ENCODE data around the gene APBA2.
"Not testable (repeated sequence)": the region's sequence is repeated elsewhere in the genome, so short reads cannot be mapped to it uniquely, and the experiment has no call there.

The APBA2 gene

DNA sequence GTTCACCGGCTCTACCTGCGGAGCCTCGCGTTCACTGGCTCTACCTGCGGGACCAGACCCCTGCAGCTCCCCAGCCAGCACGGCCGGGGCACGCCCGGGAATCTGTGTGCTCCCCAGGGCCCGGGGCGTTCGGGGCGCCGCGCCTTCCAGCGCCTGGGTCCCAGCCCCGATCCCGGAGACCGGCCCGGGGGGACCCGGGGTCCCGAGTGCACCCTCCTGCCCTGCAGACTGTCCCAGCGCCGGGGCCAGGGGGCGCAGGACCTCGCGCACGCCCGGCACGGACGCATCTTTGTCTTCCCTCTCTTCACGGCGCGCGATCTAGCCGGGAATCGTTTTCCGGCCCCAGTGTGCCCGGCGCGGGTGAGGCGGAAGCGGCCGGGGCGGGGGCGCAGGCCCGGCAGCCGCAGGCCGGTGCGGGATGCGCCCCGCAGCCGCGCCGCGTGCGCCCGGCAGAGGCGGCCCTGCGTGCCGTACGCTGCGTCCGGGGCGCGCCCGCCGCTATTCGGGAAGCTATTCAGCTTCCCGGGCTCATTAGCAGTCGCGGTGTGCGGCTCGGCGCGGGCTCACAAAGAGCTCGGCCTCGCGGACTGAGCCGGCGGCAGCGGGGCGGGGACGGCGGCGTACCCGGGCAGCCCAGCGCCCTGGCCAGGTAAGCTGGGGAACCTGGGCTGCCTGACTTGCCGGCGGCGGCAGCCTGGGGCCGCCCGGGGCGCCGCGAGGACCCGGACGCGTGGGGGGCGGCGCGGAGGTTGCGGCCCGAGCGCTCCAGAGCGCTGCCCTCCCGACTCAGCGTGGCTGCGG, at the start of gene APBA2:
TSS of gene APBA2 (plus strand) at position 345 of the 801 bp plus-strand sequence. CDS start 167,911 bp downstream, outside the sequence.
- peak; percentile 57 for DNase-seq

GRCh38 chr15:28840285-28840684, 45.5 kb upstream of the APBA2 start:
- DNase-seq = not testable (repeated sequence)

DNA sequence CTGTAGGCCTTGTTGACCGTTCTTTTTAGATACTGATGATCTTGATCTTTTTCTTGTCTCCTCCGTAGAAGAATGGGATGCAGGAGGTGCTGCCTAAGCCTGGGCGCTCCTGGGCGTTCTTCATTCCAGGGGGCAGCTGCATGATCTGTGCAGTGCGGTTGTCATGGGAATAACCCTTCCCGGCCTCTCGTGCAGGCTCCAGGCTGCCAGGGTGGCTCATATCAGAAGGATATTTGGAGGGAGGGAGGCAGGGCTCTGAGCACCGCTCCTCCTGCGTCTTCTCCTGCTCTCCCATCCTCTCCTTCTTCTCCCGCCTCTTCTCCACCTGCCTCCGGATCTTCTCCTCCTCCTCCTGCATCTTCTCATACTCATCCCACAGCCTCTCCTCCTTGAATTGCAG, 43.6 kb upstream of the APBA2 start:
- DNase-seq = not testable (repeated sequence)

DNA sequence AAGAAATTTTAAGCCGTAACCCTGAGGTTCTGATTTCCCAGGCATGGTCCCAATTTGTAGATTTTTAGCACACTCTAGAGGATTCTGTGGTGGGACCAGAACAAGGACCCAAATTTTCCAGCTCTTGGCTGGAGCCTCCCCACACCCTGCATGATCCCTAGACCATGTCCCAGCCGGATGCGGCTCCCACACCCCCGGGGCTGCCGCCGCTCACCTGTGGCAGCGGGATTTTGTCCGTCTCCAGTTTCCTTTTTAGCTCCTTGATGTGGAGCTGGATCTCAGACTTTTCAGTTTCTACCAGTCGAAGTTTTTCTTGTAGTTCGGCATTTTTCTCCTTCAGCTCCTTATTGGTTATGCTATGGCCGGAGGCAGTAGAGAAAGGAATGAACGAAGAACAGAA, 42.3 kb upstream of the APBA2 start:
- not testable (repeated sequence) for DNase-seq

GRCh38 chr15:28844147-28844546, 41.6 kb upstream of the APBA2 start:
- not testable (repeated sequence) for DNase-seq

- DNase-seq = not testable (repeated sequence)
These were observed 38.5 kb upstream of the APBA2 start for GRCh38 chr15:28847247-28847646.

- not testable (repeated sequence) for DNase-seq
These were observed 37.8 kb upstream of the APBA2 start for GRCh38 chr15:28847959-28848358.

DNA sequence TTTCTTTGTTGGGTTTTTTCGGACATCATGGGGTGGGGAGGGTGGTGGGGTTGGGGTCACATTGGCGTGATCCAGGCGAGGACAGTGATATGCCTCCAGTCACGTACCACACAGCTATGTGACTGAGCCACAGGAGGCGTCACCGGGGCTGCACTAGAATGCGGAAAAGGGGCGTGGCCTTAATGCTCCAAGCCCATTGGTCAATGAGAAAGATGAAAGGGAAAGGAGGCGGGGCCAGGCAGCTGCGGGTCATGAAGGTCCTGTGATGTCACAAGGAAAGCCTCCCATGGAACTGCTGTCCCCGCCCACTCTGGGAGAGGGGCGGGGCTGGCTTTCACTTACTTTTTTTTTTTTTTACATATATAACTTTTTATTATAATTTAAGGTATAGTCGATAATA, 37.3 kb upstream of the APBA2 start, which contains the start of gene GOLGA6L7:
TSS of gene GOLGA6L7 (minus strand) at position 124 of the 400 bp plus-strand sequence. CDS start at position 29, 95 bp downstream.
- DNase-seq = not testable (repeated sequence)

DNA sequence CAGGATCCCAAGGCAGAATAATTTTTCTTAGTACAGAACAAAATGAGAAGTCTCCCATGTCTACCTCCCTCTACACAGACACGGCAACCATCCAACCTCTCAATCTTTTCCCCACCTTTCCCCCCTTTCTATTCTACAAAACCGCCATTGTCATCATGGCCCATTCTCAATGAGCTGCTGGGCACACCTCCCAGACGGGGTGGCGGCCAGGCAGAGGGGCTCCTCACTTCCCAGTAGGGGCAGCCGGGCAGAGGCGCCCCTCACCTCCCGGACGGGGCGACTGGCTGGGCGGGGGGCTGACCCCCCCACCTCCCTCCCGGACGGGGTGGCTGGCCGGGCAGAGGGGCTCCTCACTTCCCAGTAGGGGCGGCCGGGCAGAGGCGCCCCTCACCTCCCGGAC, 36.5 kb upstream of the APBA2 start:
- DNase-seq = not testable (repeated sequence)

DNA sequence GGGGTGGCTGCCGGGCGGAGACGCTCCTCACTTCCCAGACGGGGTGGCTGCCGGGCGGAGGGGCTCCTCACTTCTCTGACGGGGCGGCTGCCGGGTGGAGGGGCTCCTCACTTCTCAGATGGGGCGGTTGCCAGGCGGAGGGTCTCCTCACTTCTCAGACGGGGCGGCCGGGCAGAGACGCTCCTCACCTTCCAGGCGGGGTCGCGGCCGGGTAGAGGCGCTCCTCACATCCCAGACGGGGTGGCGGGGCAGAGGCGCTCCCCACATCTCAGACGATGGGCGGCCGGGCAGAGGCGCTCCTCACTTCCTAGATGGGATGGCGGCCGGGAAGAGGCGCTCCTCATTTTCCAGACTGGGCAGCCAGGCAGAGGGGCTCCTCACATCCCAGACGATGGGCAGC, 36.0 kb upstream of the APBA2 start:
- DNase-seq = not testable (repeated sequence)

DNA sequence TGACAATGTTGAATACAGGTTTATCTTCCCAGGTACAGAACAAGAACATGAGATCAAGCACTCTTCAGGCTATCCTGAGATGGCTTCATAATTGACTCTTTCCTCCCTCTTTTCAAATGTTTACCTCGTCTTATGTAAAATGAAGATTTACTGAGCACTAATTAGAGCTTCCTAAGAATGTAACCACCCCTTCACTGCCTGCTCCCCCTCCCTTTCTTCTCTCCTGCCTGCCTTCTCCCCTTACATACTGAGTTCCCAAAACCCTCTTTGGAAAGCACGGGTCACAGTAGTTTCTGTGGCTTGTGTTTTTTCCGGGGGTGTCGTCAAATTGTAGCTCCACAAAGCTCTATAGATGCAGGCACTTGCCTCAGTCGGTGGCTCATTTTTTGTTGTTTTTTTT, 32.1 kb upstream of the APBA2 start:
- DNase-seq = not testable (repeated sequence)

GRCh38 chr15:28854578-28854977, 31.2 kb upstream of the APBA2 start:
- not testable (repeated sequence) for DNase-seq

DNA sequence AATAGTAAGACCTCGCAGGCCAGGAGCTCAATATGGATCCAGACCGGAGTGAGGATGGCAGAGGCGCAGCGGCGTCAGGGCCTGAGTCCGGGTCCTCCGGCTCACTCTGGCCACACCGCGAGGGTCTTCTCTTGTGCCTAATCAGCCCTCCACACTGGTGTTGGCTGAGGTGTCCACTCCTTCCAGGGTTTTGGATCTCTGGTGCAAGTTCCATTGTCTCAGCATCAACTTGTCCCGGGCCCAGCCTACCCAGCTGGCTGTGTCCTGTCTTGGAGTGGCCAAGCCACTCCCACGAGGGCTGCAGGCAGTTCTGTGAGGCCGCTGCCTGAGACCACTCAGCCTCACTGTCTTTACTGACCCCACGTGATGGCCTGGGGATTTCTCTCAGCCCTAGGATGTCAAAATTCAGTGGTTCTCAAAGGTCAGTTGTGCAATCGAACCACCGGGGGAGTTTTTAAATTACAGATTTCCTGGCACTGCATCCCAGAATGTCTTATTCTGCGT, 24.7 kb upstream of the APBA2 start:
- DNase-seq = peak; percentile 31

DNA sequence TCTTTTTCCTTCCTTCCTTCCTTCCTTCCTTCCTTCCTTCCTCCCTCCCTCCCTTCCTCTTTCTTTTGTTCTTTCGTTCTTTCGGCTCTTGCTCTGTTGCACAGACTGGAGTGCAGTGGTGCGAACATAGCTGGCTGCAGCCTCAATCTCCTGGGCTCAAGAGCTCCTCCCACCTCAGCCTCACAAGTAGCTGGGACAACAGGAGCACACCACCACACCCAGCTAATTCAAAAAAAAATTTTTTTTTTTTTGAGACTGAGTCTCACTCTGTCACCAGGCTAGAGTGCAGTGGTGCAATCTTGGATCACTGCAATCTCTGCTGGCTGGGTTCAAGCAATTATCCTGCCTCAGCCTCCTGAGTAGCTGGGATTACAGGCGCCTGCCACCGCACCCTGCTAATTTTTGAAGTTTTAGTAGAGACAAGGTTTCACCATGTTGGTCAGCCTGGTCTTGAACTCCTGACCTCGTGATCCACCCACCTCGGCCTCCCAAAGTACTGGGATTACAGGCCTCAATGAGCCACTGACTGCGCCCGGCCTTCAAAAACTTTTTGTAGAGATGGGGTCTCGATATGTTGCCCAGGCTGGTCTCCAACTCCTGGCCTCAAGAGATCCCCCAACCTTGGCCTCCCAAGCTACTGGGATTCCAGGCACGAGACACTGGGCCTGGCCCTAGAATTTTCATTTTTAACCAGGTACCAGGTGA, 24.0 kb upstream of the APBA2 start:
- not testable (repeated sequence) for DNase-seq

GRCh38 chr15:28868744-28869345, 16.9 kb upstream of the APBA2 start:
- DNase-seq = no peak

GRCh38 chr15:28871168-28871567, 14.6 kb upstream of the APBA2 start:
- DNase-seq = no peak

- no peak for DNase-seq
These were observed 12.8 kb upstream of the APBA2 start for GRCh38 chr15:28873006-28873405.

DNA sequence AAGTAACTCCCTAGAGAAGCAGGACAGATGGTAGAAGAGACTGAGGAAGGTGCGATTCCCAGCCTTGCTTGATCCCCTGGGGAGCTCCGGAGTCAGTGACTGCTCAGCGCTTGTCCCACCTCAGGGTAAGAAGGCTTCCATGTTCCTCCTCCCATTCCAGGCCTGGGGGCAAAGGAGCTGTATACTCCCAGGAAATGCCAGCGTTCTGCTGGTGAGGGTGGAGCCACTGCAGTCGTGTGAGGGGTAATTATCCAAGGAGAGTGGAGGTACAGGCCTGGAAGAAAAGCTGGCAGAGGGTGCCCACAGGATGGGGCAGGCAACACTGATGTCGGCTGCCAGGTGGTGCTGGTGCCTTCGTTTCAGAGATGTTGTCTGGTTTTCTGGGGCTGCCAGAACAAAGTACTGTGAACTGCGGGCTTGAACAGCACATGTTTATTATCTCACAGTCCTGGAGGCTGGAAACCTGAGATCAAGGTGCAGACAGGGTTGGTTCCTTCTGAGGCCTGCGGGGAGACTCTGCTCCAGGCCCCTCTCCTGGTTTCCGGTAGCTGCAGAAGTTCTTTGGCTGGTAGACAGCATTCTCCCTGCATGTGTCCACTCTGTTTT, 12.1 kb upstream of the APBA2 start:
- DNase-seq = no peak

DNA sequence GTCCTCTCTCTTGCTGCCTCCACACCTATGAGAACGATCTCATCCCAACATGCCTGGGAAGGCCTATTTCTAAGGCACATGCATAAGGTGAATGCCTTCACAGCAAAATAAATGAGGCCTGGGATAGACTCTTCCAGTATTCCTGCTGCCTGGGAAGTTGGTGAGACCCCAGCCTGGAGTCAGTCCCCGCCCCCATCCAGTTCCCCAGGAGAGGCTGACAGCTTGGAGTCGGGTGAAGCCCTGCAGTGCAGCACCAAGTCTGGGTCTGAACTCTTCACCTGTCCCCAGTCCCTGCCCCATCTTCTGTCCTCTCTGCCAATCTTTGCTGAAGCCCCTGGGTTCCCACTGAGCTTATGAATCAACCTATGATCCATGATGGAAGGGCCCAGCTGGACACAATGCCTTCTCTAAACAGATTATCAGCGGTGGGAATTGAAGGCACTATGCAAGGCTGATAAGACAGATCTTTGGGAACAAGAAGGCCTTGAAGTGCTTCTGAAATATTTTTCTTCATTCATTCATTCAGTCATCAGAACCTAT, 10.2 kb upstream of the APBA2 start:
- no peak for DNase-seq

GRCh38 chr15:28876131-28876844, 9.5 kb upstream of the APBA2 start:
- DNase-seq = no peak

- no peak for DNase-seq
These were observed 9.0 kb upstream of the APBA2 start for GRCh38 chr15:28876845-28877185.

DNA sequence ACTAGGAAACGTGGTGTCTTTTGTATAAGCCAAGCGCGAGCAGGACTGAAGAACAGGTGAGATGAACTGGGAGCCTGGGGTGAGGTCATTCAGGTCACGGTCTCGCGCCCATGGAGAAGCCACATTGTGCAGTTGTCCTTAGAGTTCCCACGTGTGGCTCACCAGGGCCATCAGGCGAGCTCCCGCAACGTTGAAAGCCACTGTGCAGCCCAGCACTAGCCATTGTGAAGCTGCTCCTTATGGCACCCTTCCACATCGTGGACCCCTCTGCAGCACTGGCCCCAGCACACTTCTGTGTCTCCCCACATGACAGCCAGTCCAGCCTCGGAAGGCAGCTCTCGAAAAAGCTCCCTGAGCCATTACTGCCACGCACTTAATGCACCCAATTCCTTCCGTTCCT, 7.6 kb upstream of the APBA2 start:
- no peak for DNase-seq

Data from right hindlimb (tissue), 1 donor.